Urinary bladder (tissue), 4 donors: ENCODE data around the gene UBE2H. TPM values are rescaled to one million over a fixed set of nuclear protein-coding genes. Genes with fewer than 3 reads are reported as not detected.
"Not testable (repeated sequence)": the region's sequence is repeated elsewhere in the genome, so short reads cannot be mapped to it uniquely, and the experiment has no call there.

Source experiments
- DNase-seq: peaks from one replicate; pipeline ENCODE4 v3.0.0-alpha.2; 2015; ENCODE audit errors: extremely low spot score
- H3K27ac ChIP-seq: one replicate; pipeline ENCODE4 v1.5.1; 2013; ENCODE audit warnings: low read depth, mild to moderate bottlenecking, moderate library complexity
- H3K36me3 ChIP-seq: one replicate; pipeline ENCODE4 v1.6.1; 2013; ENCODE audit warnings: mild to moderate bottlenecking, moderate library complexity; ENCODE audit not compliant: insufficient read depth
- H3K4me1 ChIP-seq: one replicate; pipeline ENCODE4 v1.6.1; 2013; ENCODE audit warnings: mild to moderate bottlenecking, moderate library complexity; ENCODE audit not compliant: insufficient read depth
- H3K4me3 ChIP-seq: one replicate; pipeline ENCODE4 v1.5.1; 2013; ENCODE audit warnings: low read depth, low read length
- WGBS: extraction: QIAGEN DNeasy Blood & Tissue Kit; methylation state at CpG from one replicate; pipeline ENCODE4 v1.1.7; 2013; 5-methylcytosine and 5-hydroxymethylcytosine counted together
- polyA plus RNA-seq: library from polyadenylated mRNA; stranded (reverse); fragments of 200-250 nt; gene quantifications from one replicate; pipeline ENCODE4 v1.2.3, GENCODE V29; 2013
- total RNA-seq: library from RNA; depleted of rRNA; stranded (reverse); fragments of >200 nt; gene quantifications from one replicate; pipeline ENCODE4 v1.2.3, GENCODE V29; 2014
- donor health status: healthy with polysubstance abuse.
- donor health status: healthy.

The UBE2H gene
- total and polyA plus RNA-seq, 2 donors: 43.0 to 86.3 TPM

GRCh38 chr7:129831424-129832058, 121.2 kb downstream of the UBE2H start:
- WGBS: 67% methylated on average over 5 of the region's 5 CpGs
- no peak for DNase-seq
- H3K4me1 ChIP-seq: no peaks in the 10 kb centered on the region
- H3K4me3 ChIP-seq: no peak overlapping the region
- no peak overlapping the region for H3K27ac ChIP-seq
- no peaks in the 10 kb centered on the region for H3K36me3 ChIP-seq

- 80% methylated on average over 8 of the region's 8 CpGs for WGBS
- Histone ChIP-seq H3K27ac (no peak overlapping the region), H3K4me3 (no peak overlapping the region), H3K4me1 (no peaks in the 10 kb centered on the region), H3K36me3 (no peaks in the 10 kb centered on the region)
- no peak for DNase-seq
Observed at GRCh38 chr7:129830949-129831348, 121.8 kb downstream of the UBE2H start.

- Histone ChIP-seq H3K4me3 (no peak overlapping the region), H3K36me3 (no peaks in the 10 kb centered on the region), H3K4me1 (no peaks in the 10 kb centered on the region), H3K27ac (no peak overlapping the region)
- peak; percentile 68 for DNase-seq
- WGBS: 21% methylated on average over 22 of the region's 22 CpGs
Observed at GRCh38 chr7:129829737-129830631, 122.8 kb downstream of the UBE2H start.

- no peak for DNase-seq
- Histone ChIP-seq H3K36me3 (no peaks in the 10 kb centered on the region), H3K27ac (no peak overlapping the region), H3K4me3 (no peak overlapping the region), H3K4me1 (no peaks in the 10 kb centered on the region)
- WGBS: 79% methylated on average over 12 of the region's 12 CpGs
Observed at GRCh38 chr7:129828989-129829736, 123.6 kb downstream of the UBE2H start.

- WGBS: 88% methylated on average over 18 of the region's 18 CpGs
- Histone ChIP-seq H3K4me3 (no peak overlapping the region), H3K36me3 (no peaks in the 10 kb centered on the region), H3K27ac (no peak overlapping the region), H3K4me1 (no peaks in the 10 kb centered on the region)
- no peak for DNase-seq
Observed at GRCh38 chr7:129828078-129828762, 124.5 kb downstream of the UBE2H start.

- H3K36me3 ChIP-seq: no peaks in the 10 kb centered on the region
- no peaks in the 10 kb centered on the region for H3K4me1 ChIP-seq
- H3K4me3 ChIP-seq: no peak overlapping the region
- no peak overlapping the region for H3K27ac ChIP-seq
- DNase-seq: no peak
- 88% methylated on average over 9 of the region's 9 CpGs for WGBS
Observed at GRCh38 chr7:129827467-129827990, 125.2 kb downstream of the UBE2H start.

- 80% methylated on average over 10 of the region's 10 CpGs for WGBS
- H3K4me1 ChIP-seq, H3K36me3 ChIP-seq, H3K4me3 ChIP-seq, H3K27ac ChIP-seq, DNase-seq: not testable (repeated sequence)
Observed at GRCh38 chr7:129826895-129827294, 125.9 kb downstream of the UBE2H start.

- no peak overlapping the region for H3K27ac ChIP-seq
- DNase-seq: peak; percentile 37
- H3K36me3 ChIP-seq: no peaks in the 10 kb centered on the region
- no peaks in the 10 kb centered on the region for H3K4me1 ChIP-seq
- H3K4me3 ChIP-seq: peak overlapping the region; percentile 39
- 1% methylated on average over 52 of the region's 52 CpGs for WGBS
Observed at GRCh38 chr7:129825209-129825970, 127.4 kb downstream of the UBE2H start.

GRCh38 chr7:129824291-129825208, 128.2 kb downstream of the UBE2H start:
- Histone ChIP-seq H3K36me3 (no peaks in the 10 kb centered on the region), H3K4me1 (no peaks in the 10 kb centered on the region), H3K27ac (no peak overlapping the region), H3K4me3 (peak overlapping the region; percentile 39)
- WGBS: 32% methylated on average over 28 of the region's 28 CpGs
- DNase-seq: no peak

- not testable (repeated sequence) for H3K4me1 ChIP-seq, H3K36me3 ChIP-seq, H3K27ac ChIP-seq, H3K4me3 ChIP-seq, DNase-seq
- 97% methylated on average over 5 of the region's 5 CpGs for WGBS
Observed at GRCh38 chr7:129823143-129823542, 129.6 kb downstream of the UBE2H start.

GRCh38 chr7:129821476-129821875, 131.3 kb downstream of the UBE2H start:
- Histone ChIP-seq H3K4me1 (no peaks in the 10 kb centered on the region), H3K36me3 (no peaks in the 10 kb centered on the region), H3K27ac (no peak overlapping the region), H3K4me3 (no peak overlapping the region)
- DNase-seq: no peak
- WGBS: 89% methylated on average over 2 of the region's 2 CpGs

- no peak overlapping the region for H3K27ac ChIP-seq
- H3K4me1 ChIP-seq: no peaks in the 10 kb centered on the region
- DNase-seq: no peak
- no peaks in the 10 kb centered on the region for H3K36me3 ChIP-seq
- 95% methylated on average over 3 of the region's 3 CpGs for WGBS
- no peak overlapping the region for H3K4me3 ChIP-seq
Observed at GRCh38 chr7:129816742-129817141, 136.0 kb downstream of the UBE2H start.
